GM21360 (cell line): Measurements from ENCODE around the gene DGKE.

ENCODE experiments used
- ATAC-seq: cut with Tn5 transposase; IDR thresholded peaks from one replicate; pipeline ENCODE4 v1.9.1; 2021; ENCODE audit warnings: mild to moderate bottlenecking, moderate library complexity; ENCODE audit not compliant: unreplicated experiment

Gene DGKE

GRCh38 chr17:56913000-56913311 is 79.0 kb downstream of the DGKE start:
- ATAC-seq, result no peak

DNA sequence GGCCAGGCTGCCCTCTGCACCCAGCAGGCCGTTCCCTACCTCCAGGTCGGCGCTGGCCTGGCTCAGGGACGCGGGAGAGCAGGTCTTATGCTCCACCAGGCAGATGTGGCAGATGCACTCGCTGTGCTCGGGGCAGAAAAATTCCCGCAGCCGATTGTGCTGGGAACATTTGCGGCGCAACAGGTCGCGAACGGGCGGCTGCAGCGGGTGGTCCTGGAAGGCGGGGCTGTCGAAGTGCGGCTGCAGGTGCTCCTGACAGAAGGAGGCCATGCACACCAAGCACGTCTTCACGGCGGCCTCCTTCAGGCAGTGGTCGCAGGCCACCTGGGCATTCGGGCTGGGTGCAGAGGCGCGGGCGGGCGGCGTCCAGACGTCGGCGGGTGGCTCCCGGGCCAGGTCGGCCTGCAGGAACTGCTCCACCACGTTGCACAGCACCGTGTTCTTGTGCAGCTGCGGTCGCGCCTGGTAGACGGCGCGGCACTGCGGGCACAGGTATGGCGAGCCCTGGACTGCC is 79.5 kb downstream of the DGKE start:
- peak; percentile 32 for ATAC-seq

- peak; percentile 67 for ATAC-seq
Measured at GRCh38 chr17:56913867-56914580, 80.1 kb downstream of the DGKE start, which contains the start of gene TRIM25. TSS of gene TRIM25 (minus strand) at chr17:56914049. CDS start at chr17:56913988, 61 bp downstream.

DNA sequence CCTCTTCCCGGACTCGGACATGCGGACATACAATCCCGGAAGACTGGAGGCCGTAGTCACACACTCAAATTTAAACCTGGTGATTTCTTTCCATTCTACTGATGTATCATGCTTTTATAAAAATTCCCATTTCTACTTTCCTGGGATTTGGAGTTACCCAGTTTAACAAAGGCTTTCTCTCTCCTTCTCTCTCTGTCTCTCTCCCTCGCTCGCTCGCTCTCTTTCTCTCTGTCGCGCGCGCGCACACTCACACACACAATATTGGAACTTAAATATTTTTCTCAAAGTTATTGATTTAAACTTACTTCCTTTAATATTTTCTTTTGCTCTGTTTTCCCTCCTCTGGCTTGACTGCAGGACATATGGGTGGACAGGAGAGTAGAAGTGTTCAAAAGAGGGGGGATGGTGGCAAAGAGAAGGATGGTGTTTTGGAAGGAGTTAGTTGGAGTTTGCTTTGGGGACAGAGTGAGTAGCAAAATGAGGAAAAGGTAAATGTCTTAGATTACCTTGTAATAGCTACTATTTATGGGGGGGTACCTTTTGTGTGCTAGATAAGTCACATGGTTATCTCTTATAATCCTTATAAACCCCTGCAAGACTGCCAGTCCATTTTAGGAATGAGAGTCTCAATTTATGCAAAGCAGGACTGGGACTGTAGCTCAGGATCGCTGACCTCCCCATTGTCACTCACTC is 80.8 kb downstream of the DGKE start:
- no peak for ATAC-seq

DNA sequence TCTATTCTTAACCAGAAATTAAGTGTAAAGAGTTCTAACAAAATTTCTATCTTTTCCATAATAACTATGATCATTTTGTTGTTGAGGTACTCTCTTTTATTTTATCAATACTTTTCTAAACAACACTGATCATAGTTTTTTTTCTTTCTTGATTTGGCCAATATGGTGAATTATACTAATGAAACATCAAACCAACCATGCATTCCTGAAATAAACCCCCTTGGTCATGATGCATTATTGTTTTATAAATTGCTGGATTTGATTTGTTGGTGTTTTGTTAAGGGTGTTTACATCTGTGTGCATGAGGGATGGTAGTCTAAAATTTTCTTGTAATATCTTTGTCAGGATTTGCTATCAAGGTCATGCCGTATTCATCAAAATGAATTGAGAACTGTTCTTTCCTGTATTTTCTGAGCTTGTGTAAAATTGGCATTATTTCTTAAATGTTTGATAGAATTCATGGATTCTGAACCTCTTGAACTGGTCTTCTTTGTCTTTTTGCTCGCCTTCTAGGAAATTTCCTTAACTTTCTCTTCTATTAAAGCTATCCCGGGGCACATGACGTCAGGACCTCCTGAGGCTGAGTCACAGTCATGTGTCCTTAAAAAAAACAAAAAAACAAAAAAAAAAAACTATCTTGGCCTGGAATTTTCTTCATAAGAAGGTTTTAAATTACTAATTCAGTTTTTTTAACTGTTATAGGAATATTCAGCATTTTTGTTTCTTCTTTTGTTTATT is 83.8 kb downstream of the DGKE start:
- no peak for ATAC-seq

- ATAC-seq, result no peak
Measured at GRCh38 chr17:56918916-56919315, 85.0 kb downstream of the DGKE start.
